Thyroid gland (tissue), 4 donors: ENCODE data around the gene TPH2.

Experiments used
- POLR2A ChIP-seq, 2 donors: fragments of 450-650 bp; IDR thresholded peaks; one replicate each; pipeline ENCODE4 v1.6.1; 2017; ENCODE audit warnings: antibody characterized with exemption in 2 of 2, mild to moderate bottlenecking in 2 of 2, moderate library complexity in 1 of 2
- TF ChIP-seq, protein P1 (sequence below), 6 experiments: fragments of 200-600 bp in 3 of 6; fragments of 450-650 bp in 3 of 6; sonication (generic) in 3 of 6; IDR thresholded peaks; one replicate each; pipeline ENCODE4 v1.5.1; 2016 to 2019; ENCODE audit warnings: antibody characterized with exemption in 6 of 6, mild to moderate bottlenecking in 2 of 6, inconsistent platforms in 1 of 6, moderate library complexity in 1 of 6

DNA sequence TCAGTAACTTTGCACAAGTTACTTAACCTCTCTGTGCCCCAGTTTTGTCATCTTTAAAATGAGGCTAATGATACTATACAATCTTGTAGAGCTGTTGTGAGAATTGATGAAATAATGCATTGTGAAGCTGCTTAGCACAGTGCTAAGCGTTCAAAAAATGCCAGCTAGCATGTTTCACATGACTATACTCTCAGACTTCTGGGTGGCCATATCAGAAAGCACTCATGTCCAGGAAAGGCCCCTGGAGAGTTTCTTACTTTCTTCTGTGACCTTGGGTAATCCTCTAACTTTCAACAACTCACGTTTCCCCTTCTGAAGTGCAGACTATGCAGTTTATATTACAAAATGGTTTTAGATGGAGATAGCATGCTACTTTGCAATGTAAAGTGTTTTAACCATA, 68.1 kb downstream of the TPH2 start:
- TF ChIP-seq, protein P1, sequence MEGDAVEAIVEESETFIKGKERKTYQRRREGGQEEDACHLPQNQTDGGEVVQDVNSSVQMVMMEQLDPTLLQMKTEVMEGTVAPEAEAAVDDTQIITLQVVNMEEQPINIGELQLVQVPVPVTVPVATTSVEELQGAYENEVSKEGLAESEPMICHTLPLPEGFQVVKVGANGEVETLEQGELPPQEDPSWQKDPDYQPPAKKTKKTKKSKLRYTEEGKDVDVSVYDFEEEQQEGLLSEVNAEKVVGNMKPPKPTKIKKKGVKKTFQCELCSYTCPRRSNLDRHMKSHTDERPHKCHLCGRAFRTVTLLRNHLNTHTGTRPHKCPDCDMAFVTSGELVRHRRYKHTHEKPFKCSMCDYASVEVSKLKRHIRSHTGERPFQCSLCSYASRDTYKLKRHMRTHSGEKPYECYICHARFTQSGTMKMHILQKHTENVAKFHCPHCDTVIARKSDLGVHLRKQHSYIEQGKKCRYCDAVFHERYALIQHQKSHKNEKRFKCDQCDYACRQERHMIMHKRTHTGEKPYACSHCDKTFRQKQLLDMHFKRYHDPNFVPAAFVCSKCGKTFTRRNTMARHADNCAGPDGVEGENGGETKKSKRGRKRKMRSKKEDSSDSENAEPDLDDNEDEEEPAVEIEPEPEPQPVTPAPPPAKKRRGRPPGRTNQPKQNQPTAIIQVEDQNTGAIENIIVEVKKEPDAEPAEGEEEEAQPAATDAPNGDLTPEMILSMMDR (IDR thresholded peaks at IDR 0.05) = no peak
- no peak for TF ChIP-seq POLR2A (IDR thresholded peaks at IDR 0.05)
